Measurements from ENCODE around the gene TSC22D3. TPM values are rescaled to one million over a fixed set of nuclear protein-coding genes. Genes with fewer than 3 reads are reported as not detected.

The TSC22D3 gene
- total RNA-seq, 6 experiments from 2014 or later = 11.0 to 17.8 (median 12.2) TPM

DNA sequence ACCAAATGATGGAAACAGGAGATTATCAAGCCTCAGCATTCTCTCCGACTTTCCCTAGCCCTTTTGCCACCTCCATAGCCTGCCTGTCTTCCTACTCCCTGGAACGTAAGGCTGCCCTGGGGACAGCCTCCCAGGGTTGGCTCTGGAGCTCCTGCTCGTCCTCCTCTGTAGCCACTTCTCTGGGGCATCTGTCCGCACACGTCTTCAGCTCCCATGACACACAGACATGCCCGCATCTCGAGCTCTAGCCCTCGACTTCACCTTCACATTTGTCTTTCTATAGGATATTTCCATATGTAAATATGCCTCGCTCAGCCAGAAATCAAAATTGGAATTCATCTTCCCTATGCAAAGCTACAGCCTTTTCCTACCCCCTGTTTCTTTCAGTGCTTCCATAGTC, 67.7 kb downstream of the TSC22D3 start:
- H3K27me3 Mint-ChIP-seq (ENCODE audit: insufficient read depth) = peaks cover 4% of the 10 kb centered on the region
- H3K4me3 Mint-ChIP-seq = no peak overlapping the region
- peaks cover 22% of the 10 kb centered on the region for H3K4me1 Mint-ChIP-seq (ENCODE audit: low read depth)
- no peaks in the 10 kb centered on the region for H3K36me3 Mint-ChIP-seq (ENCODE audit: low read depth)
- TF ChIP-seq, protein P1, sequence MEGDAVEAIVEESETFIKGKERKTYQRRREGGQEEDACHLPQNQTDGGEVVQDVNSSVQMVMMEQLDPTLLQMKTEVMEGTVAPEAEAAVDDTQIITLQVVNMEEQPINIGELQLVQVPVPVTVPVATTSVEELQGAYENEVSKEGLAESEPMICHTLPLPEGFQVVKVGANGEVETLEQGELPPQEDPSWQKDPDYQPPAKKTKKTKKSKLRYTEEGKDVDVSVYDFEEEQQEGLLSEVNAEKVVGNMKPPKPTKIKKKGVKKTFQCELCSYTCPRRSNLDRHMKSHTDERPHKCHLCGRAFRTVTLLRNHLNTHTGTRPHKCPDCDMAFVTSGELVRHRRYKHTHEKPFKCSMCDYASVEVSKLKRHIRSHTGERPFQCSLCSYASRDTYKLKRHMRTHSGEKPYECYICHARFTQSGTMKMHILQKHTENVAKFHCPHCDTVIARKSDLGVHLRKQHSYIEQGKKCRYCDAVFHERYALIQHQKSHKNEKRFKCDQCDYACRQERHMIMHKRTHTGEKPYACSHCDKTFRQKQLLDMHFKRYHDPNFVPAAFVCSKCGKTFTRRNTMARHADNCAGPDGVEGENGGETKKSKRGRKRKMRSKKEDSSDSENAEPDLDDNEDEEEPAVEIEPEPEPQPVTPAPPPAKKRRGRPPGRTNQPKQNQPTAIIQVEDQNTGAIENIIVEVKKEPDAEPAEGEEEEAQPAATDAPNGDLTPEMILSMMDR (IDR thresholded peaks at IDR 0.05) = no peak
- H3K9me3 Mint-ChIP-seq = no peaks in the 10 kb centered on the region
- DNase-seq = no peak
- H3K27ac Mint-ChIP-seq = no peak overlapping the region

DNA sequence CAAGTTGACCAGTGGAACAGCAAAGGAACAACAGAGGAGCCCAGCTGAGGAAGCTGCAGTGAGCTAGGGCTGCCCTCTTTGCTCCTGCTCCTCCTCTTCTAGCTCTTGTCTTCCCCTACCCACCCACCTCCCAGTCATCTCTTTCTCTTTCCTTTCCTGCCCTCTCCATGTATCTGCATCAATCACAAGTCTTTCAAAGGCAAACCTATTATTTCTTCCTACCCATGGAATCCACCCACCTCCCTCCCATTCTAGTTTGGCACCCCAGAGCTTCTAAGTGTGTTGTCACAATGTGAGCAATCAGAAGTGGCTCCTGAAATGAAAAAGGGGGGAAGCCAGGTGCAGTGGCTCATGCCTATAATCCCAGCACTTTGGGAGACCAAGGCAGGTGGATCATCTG, 69.3 kb downstream of the TSC22D3 start:
- H3K9me3 Mint-ChIP-seq = no peaks in the 10 kb centered on the region
- TF ChIP-seq, protein P1 (IDR thresholded peaks at IDR 0.05) = no peak
- H3K4me1 Mint-ChIP-seq (ENCODE audit: low read depth) = peaks cover 9% of the 10 kb centered on the region
- peaks cover 6% of the 10 kb centered on the region for H3K27me3 Mint-ChIP-seq (ENCODE audit: insufficient read depth)
- H3K36me3 Mint-ChIP-seq (ENCODE audit: low read depth) = no peaks in the 10 kb centered on the region
- H3K27ac Mint-ChIP-seq = no peak overlapping the region
- DNase-seq = no peak
- no peak overlapping the region for H3K4me3 Mint-ChIP-seq

DNA sequence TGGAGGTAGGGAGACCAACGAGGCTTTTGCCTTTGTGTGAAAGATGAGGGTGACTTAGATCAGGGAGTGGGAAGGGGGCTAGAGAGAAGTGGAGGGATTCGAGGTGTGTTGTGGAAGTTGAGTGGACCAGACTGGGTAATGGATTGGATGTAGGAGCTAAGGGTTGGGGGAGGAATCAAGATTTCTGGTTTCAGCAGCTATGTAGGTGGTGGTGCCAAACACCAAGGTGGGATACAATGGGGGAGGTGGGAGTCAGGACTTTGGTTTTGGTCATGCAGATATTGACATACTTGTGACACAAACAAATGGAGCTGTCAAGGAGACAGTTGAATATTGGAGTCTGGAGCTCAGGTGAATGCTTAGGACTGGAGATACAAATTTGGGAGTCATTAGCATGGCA, 71.0 kb downstream of the TSC22D3 start:
- H3K36me3 Mint-ChIP-seq (ENCODE audit: low read depth) = no peaks in the 10 kb centered on the region
- peaks cover 6% of the 10 kb centered on the region; the same call in 1 of the 2 replicates for H3K4me1 Mint-ChIP-seq (ENCODE audit: low read depth)
- no peak for DNase-seq
- no peaks in the 10 kb centered on the region for H3K9me3 Mint-ChIP-seq
- peaks cover 6% of the 10 kb centered on the region for H3K27me3 Mint-ChIP-seq (ENCODE audit: insufficient read depth)
- H3K27ac Mint-ChIP-seq = no peak overlapping the region
- TF ChIP-seq, protein P1 (IDR thresholded peaks at IDR 0.05) = no peak
- H3K4me3 Mint-ChIP-seq = no peak overlapping the region

DNA sequence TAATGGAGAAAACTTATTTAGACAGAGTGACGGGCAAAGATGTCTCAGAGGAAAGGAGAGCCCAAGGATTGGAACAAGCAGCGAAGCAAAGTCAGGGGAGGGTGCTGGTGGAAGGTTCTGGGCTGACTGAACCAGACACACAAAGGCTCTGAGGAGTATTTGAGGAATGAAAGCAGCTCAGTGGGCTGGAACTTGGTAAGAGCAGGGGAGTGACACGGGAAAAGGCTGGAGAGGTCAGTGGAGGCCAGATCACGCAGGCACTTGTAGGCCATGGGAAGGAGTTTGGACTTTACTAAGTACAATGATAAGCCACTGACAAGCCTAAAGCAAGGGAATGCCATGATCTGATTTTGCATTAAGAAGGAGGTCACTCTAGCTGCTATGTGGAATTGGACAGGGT, 71.4 kb downstream of the TSC22D3 start:
- no peak overlapping the region for H3K4me3 Mint-ChIP-seq
- peaks cover 9% of the 10 kb centered on the region for H3K27me3 Mint-ChIP-seq (ENCODE audit: insufficient read depth)
- peaks cover 6% of the 10 kb centered on the region; the same call in 1 of the 2 replicates for H3K4me1 Mint-ChIP-seq (ENCODE audit: low read depth)
- H3K9me3 Mint-ChIP-seq = no peaks in the 10 kb centered on the region
- H3K36me3 Mint-ChIP-seq (ENCODE audit: low read depth) = no peaks in the 10 kb centered on the region
- DNase-seq = no peak
- H3K27ac Mint-ChIP-seq = no peak overlapping the region
- TF ChIP-seq, protein P1 (IDR thresholded peaks at IDR 0.05) = no peak

DNA sequence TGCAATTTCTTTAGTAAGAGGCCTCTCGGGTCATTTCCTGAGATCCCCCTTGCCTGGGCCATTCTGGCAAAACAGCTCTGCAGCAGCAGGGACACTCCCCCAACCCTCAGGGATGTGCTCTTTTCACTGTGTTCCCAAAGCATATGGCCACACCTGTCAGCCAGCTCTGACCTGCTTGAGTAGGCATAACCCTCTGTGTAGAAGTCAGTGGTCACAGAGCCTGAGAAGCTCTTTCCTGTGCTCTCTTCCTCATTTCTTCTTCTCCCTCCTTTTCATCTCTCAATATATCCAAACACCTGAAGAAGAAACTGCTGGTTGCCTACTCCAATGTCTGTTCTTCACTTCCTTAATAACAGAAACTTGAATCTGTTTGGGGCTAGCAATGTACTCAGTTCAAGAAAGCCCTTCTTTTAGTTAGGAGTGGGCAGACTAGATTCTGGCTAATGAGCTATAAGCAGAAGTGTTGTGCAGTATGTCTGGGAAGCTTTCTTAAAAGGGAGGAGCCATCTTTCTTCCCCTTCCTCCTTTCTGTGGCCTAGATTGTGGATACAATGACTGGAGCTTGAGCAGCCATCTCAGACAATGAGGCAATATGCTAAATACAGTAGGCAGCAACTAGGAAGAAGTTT, 74.0 kb downstream of the TSC22D3 start:
- TF ChIP-seq, protein P1 (IDR thresholded peaks at IDR 0.05) = no peak
- no peak for DNase-seq
- Mint-ChIP-seq H3K27ac (no peak overlapping the region), H3K27me3 (ENCODE audit: insufficient read depth) (peaks cover 7% of the 10 kb centered on the region), H3K4me1 (ENCODE audit: low read depth) (peaks cover 6% of the 10 kb centered on the region; the same call in 1 of the 2 replicates), H3K9me3 (no peaks in the 10 kb centered on the region), H3K36me3 (ENCODE audit: low read depth) (no peaks in the 10 kb centered on the region), H3K4me3 (no peak overlapping the region)

Data from HFFc6 (cell line).